ENCODE measurements around the gene DDX42.

Gene DDX42

GRCh38 chr17:63780507-63780906, 6.5 kb downstream of the DDX42 start:
- Histone ChIP-seq H3K4me2 (no peak overlapping the region), H3K79me2 (ENCODE audit: insufficient read depth, low read depth) (peaks cover 99% of the 10 kb centered on the region), H3K36me3 (ENCODE audit: insufficient read depth) (no peaks in the 10 kb centered on the region), H4K20me1 (ENCODE audit: insufficient read depth) (peaks cover 7% of the 10 kb centered on the region; the same call in 1 of the 2 replicates), H2AFZ (ENCODE audit: low read depth) (no peak overlapping the region), H3K9ac (no peak overlapping the region), H3K4me3 (IDR thresholded peaks at IDR 0.05; ENCODE audit: insufficient read depth, low read depth, low read length) (no peak overlapping the region), H3K27ac (no peak overlapping the region), H3K27me3 (ENCODE audit: insufficient read depth, low read depth) (no peaks in the 10 kb centered on the region), H3K4me1 (ENCODE audit: low read depth, poor library complexity, severe bottlenecking) (peaks cover 24% of the 10 kb centered on the region)
- TF ChIP-seq, protein P1, sequence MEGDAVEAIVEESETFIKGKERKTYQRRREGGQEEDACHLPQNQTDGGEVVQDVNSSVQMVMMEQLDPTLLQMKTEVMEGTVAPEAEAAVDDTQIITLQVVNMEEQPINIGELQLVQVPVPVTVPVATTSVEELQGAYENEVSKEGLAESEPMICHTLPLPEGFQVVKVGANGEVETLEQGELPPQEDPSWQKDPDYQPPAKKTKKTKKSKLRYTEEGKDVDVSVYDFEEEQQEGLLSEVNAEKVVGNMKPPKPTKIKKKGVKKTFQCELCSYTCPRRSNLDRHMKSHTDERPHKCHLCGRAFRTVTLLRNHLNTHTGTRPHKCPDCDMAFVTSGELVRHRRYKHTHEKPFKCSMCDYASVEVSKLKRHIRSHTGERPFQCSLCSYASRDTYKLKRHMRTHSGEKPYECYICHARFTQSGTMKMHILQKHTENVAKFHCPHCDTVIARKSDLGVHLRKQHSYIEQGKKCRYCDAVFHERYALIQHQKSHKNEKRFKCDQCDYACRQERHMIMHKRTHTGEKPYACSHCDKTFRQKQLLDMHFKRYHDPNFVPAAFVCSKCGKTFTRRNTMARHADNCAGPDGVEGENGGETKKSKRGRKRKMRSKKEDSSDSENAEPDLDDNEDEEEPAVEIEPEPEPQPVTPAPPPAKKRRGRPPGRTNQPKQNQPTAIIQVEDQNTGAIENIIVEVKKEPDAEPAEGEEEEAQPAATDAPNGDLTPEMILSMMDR (conservative IDR thresholded peaks at IDR 0.05; ENCODE audit: low read depth, low read length) = no peak

- Histone ChIP-seq H3K36me3 (ENCODE audit: insufficient read depth) (no peaks in the 10 kb centered on the region), H4K20me1 (ENCODE audit: insufficient read depth) (peaks cover 7% of the 10 kb centered on the region; the same call in 1 of the 2 replicates), H3K4me1 (ENCODE audit: low read depth, poor library complexity, severe bottlenecking) (peaks cover 20% of the 10 kb centered on the region), H3K27ac (no peak overlapping the region), H3K4me3 (IDR thresholded peaks at IDR 0.05; ENCODE audit: insufficient read depth, low read depth, low read length) (no peak overlapping the region), H3K4me2 (no peak overlapping the region), H2AFZ (ENCODE audit: low read depth) (no peak overlapping the region), H3K9ac (no peak overlapping the region), H3K79me2 (ENCODE audit: insufficient read depth, low read depth) (peaks cover 99% of the 10 kb centered on the region), H3K27me3 (ENCODE audit: insufficient read depth, low read depth) (no peaks in the 10 kb centered on the region)
- TF ChIP-seq, protein P1 (conservative IDR thresholded peaks at IDR 0.05; ENCODE audit: low read depth, low read length) = no peak
Measured at GRCh38 chr17:63780928-63781327, 7.0 kb downstream of the DDX42 start.

DNA sequence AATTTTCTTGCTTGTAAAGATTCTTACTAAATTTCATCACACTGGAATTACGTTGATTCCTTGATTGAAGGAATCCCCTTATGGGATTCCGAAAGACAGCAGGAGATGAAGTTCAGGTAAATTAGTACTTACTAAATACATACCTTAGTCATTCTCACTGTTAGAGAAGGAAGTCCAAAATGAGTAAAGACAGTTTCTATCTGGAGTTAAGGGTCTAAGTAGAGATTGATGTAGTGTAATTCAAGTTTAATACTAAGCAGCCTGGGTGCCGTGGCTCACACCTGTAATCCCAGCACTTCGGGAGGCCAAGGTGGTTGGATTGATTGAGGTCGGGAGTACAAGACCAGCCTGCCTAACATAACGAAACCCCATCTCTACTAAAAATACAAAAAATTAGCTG, 9.6 kb downstream of the DDX42 start:
- Histone ChIP-seq H3K27ac (no peak overlapping the region), H4K20me1 (ENCODE audit: insufficient read depth) (peaks cover 7% of the 10 kb centered on the region; the same call in 1 of the 2 replicates), H3K79me2 (ENCODE audit: insufficient read depth, low read depth) (peaks cover 95% of the 10 kb centered on the region), H3K9ac (no peak overlapping the region), H3K4me2 (no peak overlapping the region), H3K27me3 (ENCODE audit: insufficient read depth, low read depth) (no peaks in the 10 kb centered on the region), H3K36me3 (ENCODE audit: insufficient read depth) (peaks cover 11% of the 10 kb centered on the region; the same call in 1 of the 2 replicates), H2AFZ (ENCODE audit: low read depth) (no peak overlapping the region), H3K4me1 (ENCODE audit: low read depth, poor library complexity, severe bottlenecking) (peaks cover 17% of the 10 kb centered on the region), H3K4me3 (IDR thresholded peaks at IDR 0.05; ENCODE audit: insufficient read depth, low read depth, low read length) (no peak overlapping the region)
- TF ChIP-seq, protein P1 (conservative IDR thresholded peaks at IDR 0.05; ENCODE audit: low read depth, low read length) = no peak

DNA sequence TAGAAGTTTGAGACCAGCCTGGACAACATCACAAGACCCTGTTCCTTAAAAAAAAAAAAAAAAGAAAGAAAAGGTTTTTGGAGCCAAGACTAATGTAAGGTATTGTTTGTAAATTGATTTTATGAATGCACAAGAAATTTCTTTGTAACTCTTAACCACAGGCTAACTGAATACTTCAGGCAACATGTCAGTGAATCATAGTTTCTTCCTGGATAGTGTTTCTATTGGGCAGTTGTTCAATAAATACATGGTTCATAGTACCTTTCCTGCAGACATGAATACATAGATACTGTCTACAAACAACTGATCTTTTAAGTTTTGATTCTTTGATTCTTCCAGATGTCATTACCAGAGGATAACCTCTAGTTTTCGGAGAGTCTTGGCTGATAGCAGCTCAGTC, 11.6 kb downstream of the DDX42 start:
- Histone ChIP-seq H3K4me1 (ENCODE audit: low read depth, poor library complexity, severe bottlenecking) (peaks cover 9% of the 10 kb centered on the region), H3K27ac (no peak overlapping the region), H3K4me2 (no peak overlapping the region), H2AFZ (ENCODE audit: low read depth) (no peak overlapping the region), H3K79me2 (ENCODE audit: insufficient read depth, low read depth) (peaks cover 95% of the 10 kb centered on the region), H3K9ac (no peak overlapping the region), H3K36me3 (ENCODE audit: insufficient read depth) (peaks cover 17% of the 10 kb centered on the region; the same call in 1 of the 2 replicates), H4K20me1 (ENCODE audit: insufficient read depth) (peaks cover 4% of the 10 kb centered on the region), H3K27me3 (ENCODE audit: insufficient read depth, low read depth) (no peaks in the 10 kb centered on the region), H3K4me3 (IDR thresholded peaks at IDR 0.05; ENCODE audit: insufficient read depth, low read depth, low read length) (no peak overlapping the region)
- TF ChIP-seq, protein P1 (conservative IDR thresholded peaks at IDR 0.05; ENCODE audit: low read depth, low read length) = no peak
